ENCODE results near the gene BEND5. TPM values are rescaled to one million over a fixed set of nuclear protein-coding genes. Genes with fewer than 3 reads are reported as not detected.

Gene BEND5
- total and polyA plus RNA-seq, 7 donors = 1.6 to 12.7 (median 10.9) TPM

DNA sequence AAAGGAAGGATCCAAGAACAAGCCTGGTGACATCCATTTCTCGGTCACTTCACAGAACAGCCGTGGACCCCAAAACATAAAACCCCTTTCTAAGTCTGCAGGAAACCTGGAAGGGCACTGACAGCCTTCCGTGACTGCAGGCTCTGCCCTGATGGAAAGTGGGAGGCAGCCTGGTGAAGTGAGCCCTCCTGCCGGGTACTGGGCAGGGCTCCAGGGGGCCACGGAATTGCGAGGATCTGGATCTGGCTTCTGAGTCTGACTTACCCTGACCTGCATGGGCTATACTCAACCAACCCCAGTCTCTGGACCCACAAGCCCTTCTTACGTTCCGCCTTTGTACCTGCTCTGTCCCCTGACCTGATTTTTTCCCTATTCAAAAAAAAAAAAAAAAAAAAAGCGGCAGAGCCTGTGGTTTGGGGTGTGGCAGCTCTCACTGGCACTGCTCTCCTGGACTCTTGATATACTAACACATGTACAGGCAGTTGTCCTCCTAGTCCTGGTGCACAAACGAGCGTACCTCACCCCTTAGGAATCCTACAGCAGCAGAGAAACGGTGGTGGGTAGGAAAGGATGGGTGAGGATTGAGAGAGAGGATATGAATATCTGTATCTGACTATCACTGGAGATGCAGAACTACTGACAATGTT is 82.9 kb downstream of the BEND5 start:
- H3K27me3 ChIP-seq = no peaks in the 10 kb centered on the region
- intact Hi-C loops (cut with DNase I) = no loop called here
- no peaks in the 10 kb centered on the region for H3K9me3 ChIP-seq
- TF ChIP-seq POLR2A (IDR thresholded peaks at IDR 0.05) (no peak), POLR2AphosphoS5 (IDR thresholded peaks at IDR 0.05) (no peak), EP300 (IDR thresholded peaks at IDR 0.05) (no peak), CTCF (IDR thresholded peaks at IDR 0.05) (no peak)
- H3K4me3 ChIP-seq = no peak overlapping the region
- H3K36me3 ChIP-seq = no peaks in the 10 kb centered on the region
- WGBS, 2 donors = 29 to 69% methylated on average over 12 of the region's 12 CpGs
- DNase-seq = no peak
- H3K27ac ChIP-seq = no peak overlapping the region
- peaks cover 0 to 11% (median 4%) of the 10 kb centered on the region in 4 donors for H3K4me1 ChIP-seq

- Histone ChIP-seq H3K27me3 (no peaks in the 10 kb centered on the region), H3K36me3 (no peaks in the 10 kb centered on the region), H3K27ac (no peak overlapping the region), H3K9me3 (no peaks in the 10 kb centered on the region), H3K4me3 (no peak overlapping the region), H3K4me1 (peaks cover 0 to 11% (median 4%) of the 10 kb centered on the region in 4 donors)
- no peak for TF ChIP-seq EP300 (IDR thresholded peaks at IDR 0.05)
- intact Hi-C loops (cut with DNase I) = no loop called here
- DNase-seq = no peak
- 49 to 73% methylated on average over 11 of the region's 11 CpGs for WGBS, 2 donors
Measured at GRCh38 chr1:48693180-48693579, 83.5 kb downstream of the BEND5 start.

DNA sequence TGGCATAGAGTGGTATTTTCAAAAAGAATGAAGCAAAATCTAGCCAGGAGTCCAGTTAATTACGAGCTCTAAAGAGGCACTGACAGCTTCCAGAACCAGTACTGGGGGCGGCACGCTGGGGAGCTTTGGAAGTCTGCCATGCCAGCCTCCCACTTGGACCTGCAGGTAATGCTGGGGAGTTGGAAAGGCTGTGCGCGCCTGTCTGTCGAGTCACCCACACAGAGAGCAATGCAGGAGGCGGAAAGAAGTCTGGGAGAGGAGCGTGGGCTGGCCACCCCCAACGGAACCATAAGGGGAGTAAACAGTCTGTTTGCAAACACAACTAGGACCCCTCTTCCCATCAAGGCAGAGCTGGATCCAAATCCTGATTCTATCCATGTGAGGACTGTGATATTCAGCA is 84.5 kb downstream of the BEND5 start:
- Histone ChIP-seq H3K9me3 (no peaks in the 10 kb centered on the region), H3K4me3 (no peak overlapping the region), H3K4me1 (peaks cover 0 to 11% (median 4%) of the 10 kb centered on the region in 4 donors), H3K27ac (no peak overlapping the region), H3K36me3 (no peaks in the 10 kb centered on the region), H3K27me3 (no peaks in the 10 kb centered on the region)
- intact Hi-C loops (cut with DNase I) = no loop called here
- 83 to 87% methylated on average over 9 of the region's 9 CpGs for WGBS, 2 donors
- TF ChIP-seq POLR2AphosphoS5 (IDR thresholded peaks at IDR 0.05) = no peak
- no peak for TF ChIP-seq CTCF (IDR thresholded peaks at IDR 0.05)
- TF ChIP-seq EP300 (IDR thresholded peaks at IDR 0.05) = no peak
- no peak for TF ChIP-seq POLR2A (IDR thresholded peaks at IDR 0.05)
- DNase-seq = no peak

DNA sequence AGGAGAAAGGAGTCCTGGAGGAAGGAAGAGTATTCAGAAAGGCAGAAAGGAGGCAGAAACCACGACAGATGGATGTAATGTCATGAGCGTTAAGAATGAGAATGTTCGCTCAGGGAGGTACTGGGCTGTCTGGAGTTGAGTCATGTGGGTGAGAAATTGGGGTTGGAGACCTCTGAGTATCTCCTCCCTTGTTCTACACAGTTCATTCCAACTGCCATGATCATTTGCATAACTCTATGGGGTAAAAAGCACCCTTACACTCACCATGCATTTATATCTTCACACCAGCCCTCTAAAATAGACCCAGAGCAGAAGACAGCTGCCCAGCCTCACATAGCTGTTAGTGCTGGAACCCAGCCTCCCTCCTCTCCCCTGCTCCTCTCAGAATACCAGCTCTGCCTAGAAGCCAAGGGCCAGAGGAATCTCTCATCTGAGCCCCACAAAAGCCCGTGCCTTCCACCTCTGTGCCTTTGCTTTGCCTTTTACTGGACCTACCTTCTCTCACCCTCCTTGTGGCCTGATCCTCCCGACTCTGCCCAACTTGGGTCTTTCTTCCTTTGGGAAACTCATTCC is 85.2 kb downstream of the BEND5 start:
- Histone ChIP-seq H3K27ac (no peak overlapping the region), H3K36me3 (no peaks in the 10 kb centered on the region), H3K4me3 (no peak overlapping the region), H3K4me1 (peaks cover 0 to 11% (median 4%) of the 10 kb centered on the region in 4 donors), H3K27me3 (no peaks in the 10 kb centered on the region), H3K9me3 (no peaks in the 10 kb centered on the region)
- 77 to 80% methylated on average over 5 of the region's 5 CpGs for WGBS, 2 donors
- intact Hi-C loops (cut with DNase I) = no loop called here
- DNase-seq = no peak
- no peak for TF ChIP-seq POLR2A (IDR thresholded peaks at IDR 0.05)
- TF ChIP-seq POLR2AphosphoS5 (IDR thresholded peaks at IDR 0.05) = no peak
- TF ChIP-seq EP300 (IDR thresholded peaks at IDR 0.05) = no peak
- TF ChIP-seq CTCF (IDR thresholded peaks at IDR 0.05) = no peak

- H3K4me3 ChIP-seq = no peak overlapping the region
Measured at GRCh38 chr1:48688102-48688760, 88.5 kb downstream of the BEND5 start.

More at GRCh38 chr1:48688102-48688760, 88.5 kb downstream of the BEND5 start:
- Histone ChIP-seq H3K27ac (no peak overlapping the region), H3K4me1 (peaks cover 0 to 11% (median 4%) of the 10 kb centered on the region in 4 donors), H3K27me3 (no peaks in the 10 kb centered on the region), H3K9me3 (no peaks in the 10 kb centered on the region), H3K36me3 (no peaks in the 10 kb centered on the region)
- no peak for TF ChIP-seq POLR2A (IDR thresholded peaks at IDR 0.05)
- no peak for TF ChIP-seq EP300 (IDR thresholded peaks at IDR 0.05)
- TF ChIP-seq CTCF (IDR thresholded peaks at IDR 0.05) = no peak
- TF ChIP-seq POLR2AphosphoS5 (IDR thresholded peaks at IDR 0.05) = no peak
- 61 to 63% methylated on average over 3 of the region's 3 CpGs for WGBS, 2 donors
- no peak for DNase-seq
- intact Hi-C loops (cut with DNase I) = no loop called here

Data from sigmoid colon (tissue), 7 donors.